ENCODE data around the gene ZBTB39. TPM values are rescaled to one million over a fixed set of nuclear protein-coding genes. Genes with fewer than 3 reads are reported as not detected.

The ZBTB39 gene
- total RNA-seq, 2 donors from 2014 or later, result 3.0 to 5.9 TPM

DNA sequence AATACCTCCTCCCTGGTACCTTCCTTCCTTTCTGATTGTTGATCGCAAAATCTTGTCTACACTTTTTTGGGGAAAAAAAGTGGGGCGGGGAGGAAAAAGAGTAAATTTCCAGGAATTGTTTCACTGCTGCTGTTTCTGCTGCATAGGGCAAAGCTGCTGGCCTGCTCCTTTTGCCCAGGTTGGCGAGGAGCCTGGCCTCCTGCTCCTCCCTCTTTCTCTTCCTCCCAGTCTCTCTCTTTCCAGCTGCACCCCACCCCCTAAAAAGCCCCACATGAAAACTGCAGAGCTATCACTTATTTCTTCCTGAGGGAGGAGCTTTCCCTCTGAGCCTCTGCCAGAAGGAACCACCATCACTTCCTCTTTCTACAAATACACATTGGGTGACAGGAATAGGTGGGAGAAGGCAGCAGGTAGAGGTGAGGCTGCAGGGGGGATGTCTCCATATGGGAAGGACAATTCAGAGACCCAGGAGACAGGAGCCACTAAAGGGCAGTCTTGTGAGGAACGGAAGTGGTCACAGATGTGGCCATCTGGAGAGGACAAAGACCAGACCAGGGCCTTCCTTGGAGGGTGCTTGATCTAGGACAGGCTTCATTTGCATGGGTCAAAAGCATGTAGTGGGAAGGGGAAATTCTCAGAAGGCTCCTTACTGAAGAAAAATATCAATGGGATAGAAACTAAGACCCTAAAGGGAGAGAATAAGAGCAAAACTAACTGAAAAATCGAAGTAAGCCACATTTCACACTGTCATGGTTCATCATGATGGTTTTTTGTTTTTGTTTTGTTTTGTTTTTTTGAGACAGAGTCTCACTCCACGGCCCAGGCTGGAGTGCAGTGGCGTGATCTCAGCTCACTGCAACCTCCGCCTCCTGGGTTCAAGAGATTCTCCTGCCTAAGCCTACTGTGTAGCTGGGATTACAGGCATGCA lies 14.8 kb downstream of the ZBTB39 start:
- TF ChIP-seq, protein P1, sequence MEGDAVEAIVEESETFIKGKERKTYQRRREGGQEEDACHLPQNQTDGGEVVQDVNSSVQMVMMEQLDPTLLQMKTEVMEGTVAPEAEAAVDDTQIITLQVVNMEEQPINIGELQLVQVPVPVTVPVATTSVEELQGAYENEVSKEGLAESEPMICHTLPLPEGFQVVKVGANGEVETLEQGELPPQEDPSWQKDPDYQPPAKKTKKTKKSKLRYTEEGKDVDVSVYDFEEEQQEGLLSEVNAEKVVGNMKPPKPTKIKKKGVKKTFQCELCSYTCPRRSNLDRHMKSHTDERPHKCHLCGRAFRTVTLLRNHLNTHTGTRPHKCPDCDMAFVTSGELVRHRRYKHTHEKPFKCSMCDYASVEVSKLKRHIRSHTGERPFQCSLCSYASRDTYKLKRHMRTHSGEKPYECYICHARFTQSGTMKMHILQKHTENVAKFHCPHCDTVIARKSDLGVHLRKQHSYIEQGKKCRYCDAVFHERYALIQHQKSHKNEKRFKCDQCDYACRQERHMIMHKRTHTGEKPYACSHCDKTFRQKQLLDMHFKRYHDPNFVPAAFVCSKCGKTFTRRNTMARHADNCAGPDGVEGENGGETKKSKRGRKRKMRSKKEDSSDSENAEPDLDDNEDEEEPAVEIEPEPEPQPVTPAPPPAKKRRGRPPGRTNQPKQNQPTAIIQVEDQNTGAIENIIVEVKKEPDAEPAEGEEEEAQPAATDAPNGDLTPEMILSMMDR (IDR thresholded peaks at IDR 0.05), result no peak
- no peak for DNase-seq (ENCODE audit: low spot score)
- Histone ChIP-seq H3K36me3 (no peaks in the 10 kb centered on the region), H3K27ac (no peak overlapping the region), H3K9me3 (no peaks in the 10 kb centered on the region), H3K4me3 (no peak overlapping the region), H3K4me1 (peaks cover 0 to 32% of the 10 kb centered on the region in 2 donors), H3K27me3 (no peaks in the 10 kb centered on the region)

DNA sequence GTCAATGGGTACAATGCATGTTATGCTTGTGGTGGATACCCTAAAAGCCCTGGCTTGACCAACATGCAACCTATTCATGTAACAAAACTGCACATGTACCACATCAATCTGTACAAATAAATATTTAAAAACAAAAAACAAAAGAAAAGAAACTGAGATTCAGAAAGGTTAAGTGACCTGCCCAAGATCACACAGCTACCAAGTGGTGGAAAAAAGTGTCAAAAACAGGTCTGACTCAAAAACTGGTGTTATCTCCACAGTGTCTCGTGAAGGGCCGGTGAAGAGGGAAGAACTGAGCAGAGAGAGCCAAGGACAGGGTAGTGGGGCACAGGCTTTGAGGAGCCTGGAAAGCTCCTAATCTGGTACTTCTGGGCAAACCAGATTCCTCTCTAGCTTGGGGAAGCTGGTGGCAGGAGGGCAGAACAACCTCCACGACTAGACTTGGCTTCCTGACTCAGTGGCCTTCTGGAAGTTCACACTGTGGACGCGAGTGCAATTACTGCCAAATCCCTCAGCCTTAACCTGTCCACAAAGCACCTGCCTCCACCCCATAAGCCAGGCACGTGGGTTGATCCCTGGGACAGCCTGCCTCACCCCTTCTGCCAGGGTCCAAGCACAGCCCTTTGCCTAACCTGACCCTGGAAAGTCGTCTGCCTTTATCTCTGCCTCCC lies 15.6 kb downstream of the ZBTB39 start:
- H3K27me3 ChIP-seq, result no peaks in the 10 kb centered on the region
- no peaks in the 10 kb centered on the region for H3K9me3 ChIP-seq
- no peak overlapping the region for H3K4me3 ChIP-seq
- DNase-seq (ENCODE audit: low spot score), result no peak
- TF ChIP-seq, protein P1 (IDR thresholded peaks at IDR 0.05), result no peak
- no peaks in the 10 kb centered on the region for H3K36me3 ChIP-seq
- peaks cover 0 to 32% of the 10 kb centered on the region in 2 donors for H3K4me1 ChIP-seq
- no peak overlapping the region for H3K27ac ChIP-seq

DNA sequence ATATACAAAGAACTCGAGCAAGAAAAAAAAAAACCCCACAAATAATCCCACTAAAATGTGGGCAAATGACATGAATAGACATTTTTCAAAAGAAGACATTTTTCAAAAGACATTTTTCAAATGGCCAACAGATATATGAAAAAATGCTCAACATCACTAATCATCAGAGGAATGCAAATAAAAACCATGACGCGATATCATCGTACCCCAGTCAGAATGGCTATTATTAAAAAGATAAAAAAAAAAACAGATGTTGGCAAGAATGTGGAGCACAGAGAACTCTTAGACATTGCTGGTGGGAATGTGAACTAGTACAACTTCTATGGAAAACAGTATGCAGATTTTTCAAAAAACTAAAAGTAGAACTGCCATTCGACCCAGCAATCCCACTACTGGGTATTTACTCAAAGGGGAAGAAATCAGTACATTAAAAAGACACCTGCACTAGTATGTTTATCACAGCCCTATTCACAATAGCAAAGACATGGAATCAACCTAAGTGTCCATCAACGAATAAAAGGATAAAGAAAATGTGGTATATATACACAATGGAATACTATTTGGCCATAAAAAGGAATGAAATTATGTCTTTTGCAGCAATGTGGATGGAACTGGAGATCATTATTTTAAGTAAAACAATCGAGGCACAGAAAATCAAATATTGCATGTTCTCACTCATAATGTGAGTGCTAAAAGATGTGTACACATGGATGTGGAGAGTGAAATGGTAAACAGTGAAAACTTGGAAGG lies 16.3 kb downstream of the ZBTB39 start:
- no peaks in the 10 kb centered on the region for H3K27me3 ChIP-seq
- no peak for DNase-seq (ENCODE audit: low spot score)
- TF ChIP-seq, protein P1 (IDR thresholded peaks at IDR 0.05), result no peak
- H3K27ac ChIP-seq, result no peak overlapping the region
- H3K4me1 ChIP-seq, result peaks cover 0 to 32% of the 10 kb centered on the region in 2 donors
- H3K9me3 ChIP-seq, result no peaks in the 10 kb centered on the region
- no peaks in the 10 kb centered on the region for H3K36me3 ChIP-seq
- no peak overlapping the region for H3K4me3 ChIP-seq

DNA sequence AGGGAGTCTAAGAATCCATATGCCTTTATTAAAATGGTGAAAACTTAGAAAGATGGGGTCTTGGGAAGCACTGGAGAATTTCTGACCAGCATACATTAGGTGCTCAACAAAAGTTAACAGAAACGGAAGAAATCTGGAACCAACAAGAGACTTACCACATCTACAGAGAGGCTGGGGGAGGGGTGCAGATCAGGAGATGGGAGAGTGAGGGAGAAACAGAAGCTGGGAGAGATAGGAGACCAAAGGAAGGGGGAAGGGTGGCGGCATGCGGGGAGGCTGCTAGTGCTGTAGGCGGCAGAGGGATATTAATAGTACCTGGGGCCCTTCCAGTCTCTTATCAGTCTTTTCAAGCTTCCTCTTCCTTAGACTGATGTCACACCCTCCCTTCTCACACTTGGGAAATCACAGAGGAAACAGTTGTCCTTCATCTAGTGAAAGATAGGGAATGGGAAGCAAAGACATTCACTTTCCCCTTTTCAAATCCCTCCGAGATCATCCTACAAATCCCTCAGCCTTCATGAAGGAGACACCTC lies 18.1 kb downstream of the ZBTB39 start:
- no peaks in the 10 kb centered on the region for H3K27me3 ChIP-seq
- no peaks in the 10 kb centered on the region for H3K36me3 ChIP-seq
- no peaks in the 10 kb centered on the region for H3K9me3 ChIP-seq
- H3K4me3 ChIP-seq, result no peak overlapping the region
- TF ChIP-seq, protein P1 (IDR thresholded peaks at IDR 0.05), result no peak
- no peak for DNase-seq (ENCODE audit: low spot score)
- H3K4me1 ChIP-seq, result peaks cover 0 to 32% of the 10 kb centered on the region in 2 donors
- peak overlapping the region in 1 of 2 donors; percentile 41 for H3K27ac ChIP-seq

DNA sequence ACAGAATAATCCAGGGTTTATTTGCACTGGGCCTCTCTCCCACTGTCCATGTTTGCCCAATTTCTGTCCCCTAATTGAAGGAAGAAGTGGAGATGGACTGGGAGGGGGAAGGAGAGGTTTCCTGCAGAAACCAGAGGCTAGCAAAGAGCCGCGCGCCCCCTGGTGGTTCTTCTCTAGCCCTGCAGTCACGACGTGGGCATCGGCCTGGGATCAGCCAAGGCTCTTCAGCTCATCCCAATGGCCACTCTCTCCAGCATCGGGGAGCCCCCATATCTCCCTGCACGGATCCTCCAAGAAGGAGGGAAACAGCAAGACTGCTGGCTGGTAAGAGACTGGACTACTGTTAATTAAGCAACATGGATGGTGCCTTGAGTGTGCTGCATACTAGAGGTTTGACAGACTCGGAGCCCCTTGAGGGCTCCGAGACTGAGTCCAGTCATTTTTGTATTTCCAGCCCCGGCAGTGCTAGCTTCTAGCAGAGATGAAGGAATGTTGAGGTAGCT lies 18.7 kb downstream of the ZBTB39 start:
- peak; percentile 78 for DNase-seq (ENCODE audit: low spot score)
- TF ChIP-seq, protein P1 (IDR thresholded peaks at IDR 0.05), result peak; percentile 94 to 96
- H3K9me3 ChIP-seq, result no peaks in the 10 kb centered on the region
- H3K4me1 ChIP-seq, result peaks cover 0 to 32% of the 10 kb centered on the region in 2 donors
- no peaks in the 10 kb centered on the region for H3K36me3 ChIP-seq
- no peak overlapping the region for H3K27ac ChIP-seq
- no peaks in the 10 kb centered on the region for H3K27me3 ChIP-seq
- H3K4me3 ChIP-seq, result no peak overlapping the region
